Subcutaneous adipose tissue (tissue), 4 donors: ENCODE data around the gene TRPV4. TPM values are rescaled to one million over a fixed set of nuclear protein-coding genes. Genes with fewer than 3 reads are reported as not detected.

Experiments
- CTCF ChIP-seq: fragments of 450-650 bp; IDR thresholded peaks from one replicate; pipeline ENCODE4 v1.5.1; 2016; ENCODE audit warnings: low read depth, mild to moderate bottlenecking, control low read depth, antibody characterized with exemption, moderate library complexity
- total RNA-seq, 4 donors: library from RNA; depleted of rRNA; stranded (reverse); fragments of >200 nt; gene quantifications; one replicate each; pipeline ENCODE4 v1.1.0, GENCODE V29; 2016

The TRPV4 gene
- total RNA-seq, 4 donors from 2014 or later: 0.88 to 1.7 (median 1.2) TPM

GRCh38 chr12:109766251-109766778 is 66.9 kb downstream of the TRPV4 start:
- TF ChIP-seq CTCF: no peak

- TF ChIP-seq CTCF: no peak
These were observed 67.8 kb downstream of the TRPV4 start for GRCh38 chr12:109765446-109765810.

GRCh38 chr12:109764776-109765445 is 68.3 kb downstream of the TRPV4 start:
- no peak for TF ChIP-seq CTCF

- TF ChIP-seq CTCF: no peak
These were observed 69.1 kb downstream of the TRPV4 start for GRCh38 chr12:109764123-109764522.

- no peak for TF ChIP-seq CTCF
These were observed 69.9 kb downstream of the TRPV4 start for GRCh38 chr12:109763201-109763841.

GRCh38 chr12:109762673-109763191 is 70.5 kb downstream of the TRPV4 start:
- TF ChIP-seq CTCF: no peak

- TF ChIP-seq CTCF: no peak
These were observed 71.0 kb downstream of the TRPV4 start for GRCh38 chr12:109762071-109762672.
